Inflammatory macrophage treated with lipopolysaccharide for 1 hour (primary cell): ENCODE results near the gene DNPH1.

Experiments
- DNase-seq, 2 donors: peaks; one replicate each; pipeline ENCODE4 v3.0.0-alpha.2; 2020 to 2022

DNPH1 gene

DNA sequence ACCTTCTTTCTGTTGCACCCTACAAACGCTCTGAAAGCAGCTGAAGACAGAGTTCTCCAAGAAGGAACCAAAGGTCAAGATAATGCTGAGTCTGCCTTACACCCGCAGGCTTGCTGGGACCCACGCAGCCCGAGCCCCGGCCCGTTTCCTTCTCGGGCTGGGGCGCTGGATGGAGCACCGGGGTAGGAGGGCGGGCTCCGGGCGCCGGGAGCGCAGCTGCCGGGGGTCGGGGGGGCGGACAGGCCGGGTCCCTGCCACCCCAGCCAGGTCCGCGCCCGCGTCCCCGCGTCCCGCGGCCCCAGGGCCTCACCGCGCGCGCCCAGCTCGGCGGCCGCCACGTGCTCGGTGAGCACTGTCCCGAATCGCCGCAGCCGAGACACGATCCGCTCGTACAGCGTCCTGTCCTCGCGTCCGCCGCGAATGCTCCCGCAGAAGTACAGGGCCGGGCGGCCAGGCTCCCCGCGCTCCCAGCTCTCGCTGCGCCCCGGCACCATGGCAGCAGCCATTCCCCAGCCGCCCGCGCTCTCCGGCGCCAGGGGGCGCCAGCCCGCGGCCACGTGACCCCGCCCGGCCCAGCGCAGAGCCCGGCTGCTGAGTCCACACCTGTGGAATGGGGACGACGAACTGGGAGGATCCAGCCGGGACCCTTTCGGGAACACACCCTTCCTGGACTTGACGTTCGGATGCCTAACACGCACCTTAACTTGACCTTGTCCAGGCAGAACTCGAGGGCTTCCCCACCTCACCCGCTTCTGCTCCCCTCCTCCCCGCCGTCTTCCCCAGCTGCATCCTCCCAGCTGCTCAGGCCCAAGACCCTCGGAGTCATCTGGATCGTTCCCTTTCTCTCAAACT, at the start of gene DNPH1:
DNPH1 (minus strand) TSS at position 531 of the 852 bp plus-strand sequence; CDS start at position 506, 25 bp downstream.
- DNase-seq, result peak; percentile 42 to 81

- DNase-seq, result no peak
These were observed 49.3 kb upstream of the DNPH1 start for GRCh38 chr6:43278524-43279078.

DNA sequence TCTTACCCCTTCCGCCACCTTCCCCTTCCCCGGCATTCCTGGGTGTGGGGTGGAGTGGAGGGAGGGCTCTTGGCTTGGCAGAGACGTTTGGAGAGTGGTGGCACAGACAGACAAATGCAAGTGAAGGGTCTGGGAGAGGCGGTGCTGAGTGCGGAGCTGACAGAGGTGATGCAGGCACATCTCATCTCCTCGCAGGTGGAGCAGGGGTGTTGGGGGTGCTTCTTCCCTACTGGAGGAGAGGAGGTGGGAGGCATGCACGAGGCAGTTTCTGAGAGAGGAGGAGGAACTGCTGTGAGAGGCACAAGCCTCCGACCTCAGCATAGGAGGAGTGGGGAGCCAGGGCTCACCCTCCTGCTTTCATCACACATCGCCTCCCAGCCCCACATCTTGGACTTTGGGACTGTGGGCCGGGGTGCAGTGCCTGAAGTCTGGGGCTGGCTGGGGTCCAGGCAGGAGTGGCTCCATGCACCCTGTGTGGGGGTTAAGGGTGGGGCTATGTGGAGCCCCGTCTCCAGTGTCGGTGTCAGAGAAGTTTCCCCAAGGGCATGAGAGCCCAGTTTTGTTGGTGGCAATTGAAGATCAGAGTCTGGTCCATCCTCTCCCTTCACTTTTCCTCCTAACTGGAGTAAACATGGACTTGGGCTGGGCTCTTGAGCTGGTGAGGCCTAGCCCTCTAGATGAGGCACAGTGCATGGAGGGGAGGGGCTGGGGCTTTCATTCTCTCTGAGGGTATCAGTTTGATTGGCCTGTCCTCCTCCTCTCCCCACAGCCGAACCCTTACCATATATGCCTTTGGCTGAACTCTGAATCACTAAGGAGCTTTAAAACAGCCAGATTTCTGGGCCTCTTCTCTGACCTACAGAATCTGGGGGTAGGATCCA, 48.6 kb upstream of the DNPH1 start:
- no peak for DNase-seq

DNA sequence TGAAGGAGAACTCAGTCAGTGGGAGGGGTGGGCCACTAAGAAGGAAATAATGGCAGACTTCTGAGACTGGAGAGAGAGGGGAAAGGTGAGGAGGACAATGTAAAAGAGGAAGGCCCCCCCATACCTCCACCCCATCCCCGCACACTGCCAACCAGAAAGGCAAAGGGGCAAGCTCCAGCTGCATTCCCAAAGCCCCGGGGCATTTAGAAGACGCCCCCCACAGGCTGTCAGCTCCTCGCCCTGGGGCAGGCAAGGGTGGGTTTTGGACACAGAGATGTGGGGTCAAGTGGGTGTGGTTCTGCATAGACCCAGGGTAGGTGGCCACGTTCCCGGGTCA, 48.0 kb upstream of the DNPH1 start:
- DNase-seq, result no peak

DNA sequence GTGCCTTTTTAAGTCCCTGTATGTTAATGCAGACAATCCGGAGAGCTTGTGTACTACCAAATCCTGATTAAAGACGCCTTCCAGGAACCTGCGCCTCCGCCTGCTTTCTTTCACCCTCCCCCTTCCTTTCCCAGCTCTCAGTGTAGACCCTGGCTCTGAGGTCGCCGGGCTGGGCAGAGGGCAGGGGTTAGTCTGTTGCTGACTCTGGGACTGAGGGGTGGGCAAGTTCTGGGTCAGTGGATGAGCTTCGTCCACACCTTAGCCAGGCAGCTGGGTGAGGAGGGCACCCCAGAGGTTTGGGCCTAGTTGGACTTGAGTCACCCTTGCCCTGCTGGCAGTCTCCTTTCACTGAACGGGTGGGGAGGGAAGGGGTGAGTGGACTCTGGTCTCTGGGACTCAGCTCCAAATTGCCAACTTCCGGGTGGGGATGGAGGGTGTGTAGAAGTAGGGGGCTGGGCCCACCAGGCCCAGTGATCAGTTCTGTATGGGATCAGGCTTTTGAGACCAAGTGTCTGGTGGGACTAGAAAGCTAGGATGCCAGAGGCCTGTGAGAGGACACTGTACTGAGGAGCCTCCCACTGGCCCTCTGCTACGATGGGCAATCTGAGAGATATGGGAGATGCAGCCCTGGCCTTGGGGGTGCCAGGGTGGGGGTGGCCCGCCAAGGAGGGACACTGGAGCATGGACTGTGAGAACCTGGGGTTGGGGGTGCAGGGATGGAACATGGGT, 47.5 kb upstream of the DNPH1 start:
- DNase-seq, result no peak

- DNase-seq, result peak in 1 of 2 donors; percentile 5
These were observed 46.7 kb upstream of the DNPH1 start for GRCh38 chr6:43275801-43276576.

- DNase-seq, result peak in 1 of 2 donors; percentile 11
These were observed 45.8 kb upstream of the DNPH1 start for GRCh38 chr6:43274916-43275597.

GRCh38 chr6:43274127-43274915, 45.0 kb upstream of the DNPH1 start:
- DNase-seq, result no peak

GRCh38 chr6:43273707-43274106, 44.4 kb upstream of the DNPH1 start:
- DNase-seq, result no peak

DNA sequence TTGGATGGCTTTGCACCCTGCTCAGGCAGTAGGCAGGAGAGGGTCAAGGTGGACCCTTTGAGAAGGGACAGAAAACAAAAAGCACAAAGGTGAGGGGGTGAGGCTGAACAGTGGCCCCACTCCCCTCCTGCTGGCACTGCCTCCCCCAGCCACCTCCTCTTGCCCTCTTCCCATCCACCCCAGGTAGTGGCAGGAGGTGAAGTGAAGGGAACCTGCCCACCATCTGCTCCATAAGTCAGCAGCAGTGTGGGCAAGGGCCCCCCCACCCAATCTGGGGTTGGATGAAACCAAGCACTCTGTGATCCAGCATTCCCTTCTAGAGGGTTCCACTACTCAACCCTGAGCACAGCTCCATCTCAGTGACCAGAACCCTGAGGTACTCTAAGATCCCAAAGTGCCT, 42.7 kb upstream of the DNPH1 start:
- no peak for DNase-seq

DNA sequence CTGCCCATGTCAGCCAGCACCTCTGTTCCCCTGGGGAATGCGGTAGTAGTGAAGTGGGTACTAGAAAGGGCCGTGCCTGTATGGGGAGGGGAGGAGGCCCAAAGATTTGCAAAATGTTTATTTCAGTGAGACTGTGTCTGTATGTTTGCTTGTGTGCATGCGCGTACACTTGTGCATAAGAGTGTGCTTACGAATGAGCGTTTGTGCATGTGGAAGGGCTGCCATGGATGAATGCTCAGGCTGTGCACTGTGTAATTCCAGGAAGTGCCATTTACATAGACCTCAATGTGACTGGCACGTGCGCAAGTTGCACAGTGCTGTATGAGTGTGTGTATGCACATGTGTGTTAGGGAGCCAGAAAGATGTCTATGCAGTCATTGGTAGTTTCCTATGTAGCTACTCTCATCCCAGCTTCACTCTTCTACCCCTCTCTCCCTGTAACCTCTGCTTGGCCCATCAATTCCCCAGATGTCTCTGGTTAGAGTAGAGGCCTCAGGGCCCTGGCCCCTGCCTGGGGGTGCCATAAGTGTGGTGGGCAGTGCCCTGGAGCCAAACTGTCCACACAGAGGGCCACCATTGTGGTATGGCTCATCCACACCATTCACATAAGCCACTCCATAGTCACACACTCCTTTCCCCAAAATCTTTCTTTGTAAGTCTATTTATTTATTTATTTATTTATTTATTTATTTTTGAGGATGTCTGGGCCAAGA, 42.0 kb upstream of the DNPH1 start:
- no peak for DNase-seq

- DNase-seq, result no peak
These were observed 40.2 kb upstream of the DNPH1 start for GRCh38 chr6:43269273-43270007.

DNA sequence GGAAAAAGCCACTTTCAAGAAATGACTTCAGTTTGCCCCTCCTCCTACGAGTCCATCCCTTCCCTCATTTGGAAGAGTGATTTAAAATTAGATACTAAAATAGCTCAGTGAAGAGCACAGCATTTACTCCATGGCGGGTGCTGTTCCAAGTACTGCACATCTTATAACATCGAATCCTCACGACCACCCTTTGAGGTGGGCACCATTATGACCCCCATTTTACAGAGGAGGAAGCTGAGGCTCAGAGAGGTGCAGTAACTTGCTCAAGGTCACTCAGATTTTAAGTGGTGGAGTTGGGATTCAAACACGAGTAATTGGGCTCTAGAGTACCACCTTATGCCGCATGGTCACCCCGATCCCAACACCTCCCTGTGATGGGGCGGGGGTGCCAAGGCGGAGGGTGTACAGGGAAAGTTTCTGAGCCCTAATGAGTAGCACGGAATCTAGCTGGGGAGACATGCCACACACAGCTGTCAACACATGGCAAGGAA, 39.5 kb upstream of the DNPH1 start:
- no peak for DNase-seq

- no peak for DNase-seq
These were observed 39.0 kb upstream of the DNPH1 start for GRCh38 chr6:43268355-43268700.

GRCh38 chr6:43267619-43268354, 38.5 kb upstream of the DNPH1 start:
- no peak for DNase-seq

DNA sequence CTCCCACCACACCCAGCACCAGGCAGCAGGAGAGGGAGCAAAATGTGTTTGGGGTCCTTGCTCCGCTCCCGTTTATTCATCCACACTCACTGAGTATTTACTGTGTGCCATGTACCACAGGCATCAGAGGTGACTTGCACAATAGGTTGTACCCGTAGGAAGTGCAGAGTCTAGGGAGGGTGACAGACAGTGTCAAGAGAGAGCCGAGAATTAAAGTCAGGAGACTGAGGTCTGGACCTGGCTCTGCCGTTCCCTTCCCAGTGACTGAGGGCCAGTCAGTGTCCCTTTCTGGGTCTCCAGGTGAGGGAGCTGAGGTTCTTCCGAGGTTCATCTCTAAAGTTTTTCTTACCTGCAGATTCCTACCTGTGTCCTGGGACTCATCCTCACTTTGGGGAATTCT, 36.3 kb upstream of the DNPH1 start:
- DNase-seq, result no peak

DNA sequence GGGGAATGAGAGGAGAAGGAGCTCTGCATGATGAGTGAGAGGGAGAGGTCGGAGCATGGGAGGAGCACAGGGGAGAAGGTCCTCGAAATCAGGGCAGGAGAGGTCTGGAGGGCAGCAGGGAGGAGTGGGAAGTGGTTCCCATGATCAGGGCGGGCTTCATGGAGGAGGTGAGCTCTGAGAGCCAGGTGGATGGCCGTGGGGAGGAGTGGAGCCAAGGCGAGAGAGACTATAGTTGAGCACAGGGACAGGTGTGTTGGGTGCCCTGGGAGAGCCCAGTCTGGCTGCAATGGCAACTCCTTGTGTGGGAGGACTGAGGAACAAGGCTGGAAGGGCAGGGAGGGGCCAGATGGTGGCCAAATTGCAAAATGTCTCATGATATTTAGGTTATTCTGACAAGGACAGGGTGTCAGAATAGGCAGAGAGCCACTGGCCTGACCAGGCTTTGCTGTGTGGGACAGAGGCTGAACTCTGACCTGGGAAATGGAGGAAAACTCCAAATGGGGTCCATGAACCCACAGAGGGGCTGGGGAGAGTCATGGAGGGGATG, 35.4 kb upstream of the DNPH1 start:
- DNase-seq, result peak; percentile 35 to 57
